ENCODE data around the gene SLC28A1. TPM values are rescaled to one million over a fixed set of nuclear protein-coding genes. Genes with fewer than 3 reads are reported as not detected.

The SLC28A1 gene
- total and polyA plus RNA-seq, 8 donors = 0.08 to 0.23 (median 0.14) TPM; not detected in 3

GRCh38 chr15:84955089-84955848, 70.8 kb downstream of the SLC28A1 start:
- Histone ChIP-seq H3K27me3 (no peaks in the 10 kb centered on the region), H3K9me3 (no peaks in the 10 kb centered on the region), H3K4me1 (peaks cover 0 to 20% of the 10 kb centered on the region in 2 donors), H3K27ac (no peak overlapping the region), H3K36me3 (no peaks in the 10 kb centered on the region), H3K4me3 (peak overlapping the region in 1 of 2 donors; percentile 7)
- ATAC-seq (peak; percentile 97), DNase-seq (peak in 3 of 4 donors; percentile 54 to 75 (median 55))
- intact Hi-C loops (cut with DNase I) = loop anchor here in 1 of 2 donors (10.0 kb wide), 1 partner anchor 90 kb away; no protein-coding TSS in a partner anchor
- peak; percentile 69 to 75 for TF ChIP-seq CTCF (IDR thresholded peaks at IDR 0.05)

GRCh38 chr15:84956199-84956598, 71.7 kb downstream of the SLC28A1 start:
- DNase-seq = no peak
- Histone ChIP-seq H3K9me3 (no peaks in the 10 kb centered on the region), H3K4me1 (peaks cover 0 to 22% of the 10 kb centered on the region in 2 donors), H3K27me3 (no peaks in the 10 kb centered on the region), H3K36me3 (no peaks in the 10 kb centered on the region), H3K4me3 (no peak overlapping the region), H3K27ac (no peak overlapping the region)
- TF ChIP-seq CTCF (IDR thresholded peaks at IDR 0.05) = no peak
- intact Hi-C loops (cut with DNase I) = loop anchor here in 1 of 2 donors (10.0 kb wide), 1 partner anchor 89 kb away; no protein-coding TSS in a partner anchor
- no peak for ATAC-seq

- no peaks in the 10 kb centered on the region for H3K36me3 ChIP-seq
- peaks cover 0 to 6% of the 10 kb centered on the region in 2 donors for H3K9me3 ChIP-seq
- intact Hi-C loops (cut with DNase I) = no loop called here
- no peak for TF ChIP-seq CTCF (IDR thresholded peaks at IDR 0.05)
- ATAC-seq = no peak
- no peak overlapping the region for H3K4me3 ChIP-seq
- DNase-seq = peak in 1 of 4 donors; percentile 9
- H3K27ac ChIP-seq = no peak overlapping the region
- no peaks in the 10 kb centered on the region for H3K27me3 ChIP-seq
- peaks cover 0 to 17% of the 10 kb centered on the region in 2 donors for H3K4me1 ChIP-seq
Measured at GRCh38 chr15:84960391-84961113, 76.1 kb downstream of the SLC28A1 start.

- intact Hi-C loops (cut with DNase I) = no loop called here
Measured at GRCh38 chr15:84961114-84961452, 76.6 kb downstream of the SLC28A1 start.

More at GRCh38 chr15:84961114-84961452, 76.6 kb downstream of the SLC28A1 start:
- ATAC-seq (no peak), DNase-seq (no peak)
- peaks cover 0 to 16% of the 10 kb centered on the region in 2 donors for H3K4me1 ChIP-seq
- H3K9me3 ChIP-seq = peaks cover 0 to 6% of the 10 kb centered on the region in 2 donors
- H3K27ac ChIP-seq = no peak overlapping the region
- no peak overlapping the region for H3K4me3 ChIP-seq
- TF ChIP-seq CTCF (IDR thresholded peaks at IDR 0.05) = no peak
- no peaks in the 10 kb centered on the region for H3K36me3 ChIP-seq
- no peaks in the 10 kb centered on the region for H3K27me3 ChIP-seq
